Testis (tissue), 3 donors: ENCODE data around the gene PCDHB11. TPM values are rescaled to one million over a fixed set of nuclear protein-coding genes. Genes with fewer than 3 reads are reported as not detected.
A peak's percentile ranks its signal among the peaks of the same experiment; 100 is the strongest.
"Not testable (repeated sequence)": the region's sequence is repeated elsewhere in the genome, so short reads cannot be mapped to it uniquely, and the experiment has no call there.

Experiments used
- DNase-seq: peaks from one replicate; pipeline ENCODE4 v3.0.0-alpha.2; 2019
- H3K27ac ChIP-seq, 2 donors: fragments of 200-600 bp; sonication (generic); one replicate each; pipeline ENCODE4 v1.5.1; 2019
- H3K27me3 ChIP-seq: fragments of 200-600 bp; sonication (generic); one replicate; pipeline ENCODE4 v1.5.1; 2019
- H3K36me3 ChIP-seq: fragments of 200-600 bp; sonication (generic); one replicate; pipeline ENCODE4 v1.5.1; 2017; ENCODE audit warnings: low read depth; ENCODE audit errors: missing control alignments
- H3K4me1 ChIP-seq: fragments of 200-600 bp; sonication (generic); one replicate; pipeline ENCODE4 v1.5.1; 2019
- H3K4me3 ChIP-seq, 2 donors: fragments of 200-600 bp; sonication (generic); one replicate each; pipeline ENCODE4 v1.5.1; 2017 to 2019
- H3K9me3 ChIP-seq: fragments of 200-600 bp; sonication (generic); one replicate; pipeline ENCODE4 v1.5.1; 2017
- POLR2A ChIP-seq: fragments of 450-650 bp; IDR thresholded peaks from one replicate; pipeline ENCODE4 v1.6.1; 2017; ENCODE audit warnings: antibody characterized with exemption, mild to moderate bottlenecking, moderate library complexity
- WGBS, 2 donors: methylation state at CpG; one replicate each; pipeline ENCODE4 v1.1.5; 2018; 5-methylcytosine and 5-hydroxymethylcytosine counted together
- intact Hi-C: fragments of 100-400 bp; cut with DNase I; formaldehyde crosslinking; loops from one replicate; pipeline ENCODE4 v1.15.1; 2023; ENCODE audit warnings: low total_unique reads
- polyA plus RNA-seq: library from polyadenylated mRNA; stranded (reverse); fragments of 350-450 nt; fragmentation: Illumina TruSeq; extraction: RNeasy Lipid Tissue Mini Kit (QIAGEN cat#74804); gene quantifications from one replicate; pipeline ENCODE4 v1.2.3, GENCODE V29; 2014; ENCODE audit warnings: low read depth, low replicate concordance; ENCODE audit not compliant: insufficient read depth
- total RNA-seq, 2 donors: library from RNA; depleted of rRNA; stranded (reverse); fragments of >200 nt; gene quantifications; one replicate each; pipeline ENCODE4 v1.2.3, GENCODE V29; 2016
- TF ChIP-seq, protein P1 (sequence below), 3 experiments: fragments of 450-650 bp in 2 of 3; fragments of 200-600 bp in 1 of 3; sonication (generic) in 1 of 3; IDR thresholded peaks; one replicate each; pipeline ENCODE4 v1.5.1; 2016 to 2019; ENCODE audit warnings: antibody characterized with exemption in 3 of 3, mild to moderate bottlenecking in 2 of 3, moderate library complexity in 1 of 3

The PCDHB11 gene
- total and polyA plus RNA-seq, 3 donors from 2014 or later: 0.63 to 4.2 (median 4.0) TPM

DNA sequence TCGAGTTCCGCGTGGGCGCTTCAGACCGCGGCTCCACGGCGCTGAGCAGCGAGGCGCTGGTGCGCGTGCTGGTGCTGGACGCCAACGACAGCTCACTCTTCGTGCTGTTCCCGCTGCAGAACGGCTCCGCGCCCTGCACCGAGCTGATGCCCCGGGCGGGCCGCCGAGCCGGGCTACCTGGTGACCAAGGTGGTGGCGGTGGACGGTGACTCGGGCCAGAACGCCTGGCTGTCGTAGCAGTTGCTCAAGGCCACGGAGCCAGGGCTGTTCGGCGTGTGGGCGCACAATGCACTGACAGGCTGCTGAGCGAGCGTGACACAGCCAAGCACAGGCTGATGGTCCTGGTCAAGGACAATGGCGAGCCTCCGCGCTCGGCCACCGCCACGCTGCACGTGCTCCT, 42.1 kb downstream of the PCDHB11 start:
- H3K9me3 ChIP-seq: no peaks in the 10 kb centered on the region
- no peaks in the 10 kb centered on the region for H3K4me1 ChIP-seq
- no peaks in the 10 kb centered on the region for H3K36me3 ChIP-seq
- H3K27ac ChIP-seq: no peak overlapping the region
- WGBS, 2 donors: 4 to 19% methylated on average over 5 to 33 of the region's 43 CpGs
- DNase-seq: no peak
- H3K27me3 ChIP-seq: no peaks in the 10 kb centered on the region
- TF ChIP-seq, protein P1, sequence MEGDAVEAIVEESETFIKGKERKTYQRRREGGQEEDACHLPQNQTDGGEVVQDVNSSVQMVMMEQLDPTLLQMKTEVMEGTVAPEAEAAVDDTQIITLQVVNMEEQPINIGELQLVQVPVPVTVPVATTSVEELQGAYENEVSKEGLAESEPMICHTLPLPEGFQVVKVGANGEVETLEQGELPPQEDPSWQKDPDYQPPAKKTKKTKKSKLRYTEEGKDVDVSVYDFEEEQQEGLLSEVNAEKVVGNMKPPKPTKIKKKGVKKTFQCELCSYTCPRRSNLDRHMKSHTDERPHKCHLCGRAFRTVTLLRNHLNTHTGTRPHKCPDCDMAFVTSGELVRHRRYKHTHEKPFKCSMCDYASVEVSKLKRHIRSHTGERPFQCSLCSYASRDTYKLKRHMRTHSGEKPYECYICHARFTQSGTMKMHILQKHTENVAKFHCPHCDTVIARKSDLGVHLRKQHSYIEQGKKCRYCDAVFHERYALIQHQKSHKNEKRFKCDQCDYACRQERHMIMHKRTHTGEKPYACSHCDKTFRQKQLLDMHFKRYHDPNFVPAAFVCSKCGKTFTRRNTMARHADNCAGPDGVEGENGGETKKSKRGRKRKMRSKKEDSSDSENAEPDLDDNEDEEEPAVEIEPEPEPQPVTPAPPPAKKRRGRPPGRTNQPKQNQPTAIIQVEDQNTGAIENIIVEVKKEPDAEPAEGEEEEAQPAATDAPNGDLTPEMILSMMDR (IDR thresholded peaks at IDR 0.05): no peak
- no peak for TF ChIP-seq POLR2A
- H3K4me3 ChIP-seq: peak overlapping the region in 1 of 2 donors; percentile 25
- intact Hi-C loops: no loop called here

DNA sequence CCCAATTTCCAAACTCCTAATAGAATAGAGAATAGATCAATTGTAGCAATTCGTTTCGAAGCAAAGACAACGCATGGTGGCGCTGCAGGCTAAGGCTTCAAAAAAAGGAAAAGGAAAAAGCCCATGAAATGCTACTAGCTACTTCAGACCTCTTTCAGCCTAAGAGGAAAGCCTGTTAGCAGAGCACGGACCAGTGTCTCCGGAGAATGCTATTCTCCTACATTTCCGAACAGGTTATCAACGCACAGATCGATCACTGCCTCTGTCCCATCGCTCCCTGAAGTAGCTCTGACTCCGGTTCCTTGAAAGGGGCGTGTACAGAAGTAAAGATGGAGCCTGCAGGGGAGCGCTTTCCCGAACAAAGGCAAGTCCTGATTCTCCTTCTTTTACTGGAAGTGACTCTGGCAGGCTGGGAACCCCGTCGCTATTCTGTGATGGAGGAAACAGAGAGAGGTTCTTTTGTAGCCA, 45.9 kb downstream of the PCDHB11 start, which contains the start of gene PCDHB15:
Gene PCDHB15 (plus strand): TSS at position 146 of the 468 bp plus-strand sequence. CDS start 184 bp downstream, at position 330.
- Histone ChIP-seq H3K27me3 (no peaks in the 10 kb centered on the region), H3K27ac (peak within 1 kb of the TSS; percentile 47 to 51), H3K36me3 (no peaks in the 10 kb centered on the region), H3K9me3 (no peaks in the 10 kb centered on the region), H3K4me3 (peak within 1 kb of the TSS in 1 of 2 donors; percentile 38), H3K4me1 (no peaks in the 10 kb centered on the region)
- peak; percentile 85 for DNase-seq
- TF ChIP-seq, protein P1 (IDR thresholded peaks at IDR 0.05): peak; percentile 45 to 67 (median 57)
- no peak for TF ChIP-seq POLR2A
- 4 to 5% methylated on average over 15 to 16 of the region's 16 CpGs for WGBS, 2 donors
- intact Hi-C loops: no loop called here

DNA sequence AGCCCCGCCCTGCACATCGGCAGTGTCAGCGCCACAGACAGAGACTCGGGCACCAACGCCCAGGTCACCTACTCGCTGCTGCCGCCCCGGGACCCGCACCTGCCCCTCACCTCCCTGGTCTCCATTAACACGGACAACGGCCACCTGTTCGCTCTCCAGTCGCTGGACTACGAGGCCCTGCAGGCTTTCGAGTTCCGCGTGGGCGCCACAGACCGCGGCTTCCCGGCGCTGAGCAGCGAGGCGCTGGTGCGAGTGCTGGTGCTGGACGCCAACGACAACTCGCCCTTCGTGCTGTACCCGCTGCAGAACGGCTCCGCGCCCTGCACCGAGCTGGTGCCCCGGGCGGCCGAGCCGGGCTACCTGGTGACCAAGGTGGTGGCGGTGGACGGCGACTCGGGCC, 47.5 kb downstream of the PCDHB11 start:
- DNase-seq, intact Hi-C loops, H3K9me3 ChIP-seq, H3K27ac ChIP-seq, H3K36me3 ChIP-seq, H3K4me1 ChIP-seq, H3K27me3 ChIP-seq: not testable (repeated sequence)
- H3K4me3 ChIP-seq: peak overlapping the region in 1 of 2 donors; percentile 1
- 34 to 40% methylated on average over 1 to 25 of the region's 42 CpGs for WGBS, 2 donors

DNA sequence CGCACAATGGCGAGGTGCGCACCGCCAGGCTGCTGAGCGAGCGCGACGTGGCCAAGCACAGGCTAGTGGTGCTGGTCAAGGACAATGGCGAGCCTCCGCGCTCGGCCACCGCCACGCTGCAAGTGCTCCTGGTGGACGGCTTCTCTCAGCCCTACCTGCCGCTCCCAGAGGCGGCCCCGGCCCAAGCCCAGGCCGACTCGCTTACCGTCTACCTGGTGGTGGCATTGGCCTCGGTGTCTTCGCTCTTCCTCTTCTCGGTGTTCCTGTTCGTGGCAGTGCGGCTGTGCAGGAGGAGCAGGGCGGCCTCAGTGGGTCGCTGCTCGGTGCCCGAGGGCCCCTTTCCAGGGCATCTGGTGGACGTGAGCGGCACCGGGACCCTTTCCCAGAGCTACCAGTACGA, 48.0 kb downstream of the PCDHB11 start:
- H3K27me3 ChIP-seq, DNase-seq, H3K4me1 ChIP-seq, H3K36me3 ChIP-seq, intact Hi-C loops, H3K27ac ChIP-seq, H3K9me3 ChIP-seq: not testable (repeated sequence)
- WGBS, 2 donors: 25 to 35% methylated on average over 11 to 26 of the region's 34 CpGs
- H3K4me3 ChIP-seq: peak overlapping the region in 1 of 2 donors; percentile 1

DNA sequence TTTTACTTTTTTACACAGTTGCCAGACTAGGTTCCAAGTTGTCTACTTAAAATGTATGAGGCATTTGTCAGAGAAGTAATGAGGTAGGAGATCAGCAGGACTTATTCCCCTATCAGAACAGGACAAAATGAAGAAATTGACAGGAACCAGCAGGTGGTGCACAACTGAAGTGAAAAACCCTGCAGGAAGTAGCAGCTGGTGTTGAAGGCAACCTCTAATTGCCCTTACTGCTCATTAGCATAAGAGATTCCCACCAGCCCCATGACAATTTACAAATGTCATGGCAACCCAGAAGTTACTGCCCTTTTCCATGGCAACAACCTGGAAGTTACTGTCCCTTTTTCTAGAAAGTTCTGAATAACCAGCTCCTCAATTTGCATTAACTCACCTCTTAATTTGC, 51.1 kb downstream of the PCDHB11 start:
- Histone ChIP-seq H3K4me1 (no peaks in the 10 kb centered on the region), H3K9me3 (no peaks in the 10 kb centered on the region), H3K27ac (no peak overlapping the region), H3K27me3 (no peaks in the 10 kb centered on the region), H3K36me3 (no peaks in the 10 kb centered on the region), H3K4me3 (no peak overlapping the region)
- no peak for DNase-seq
- TF ChIP-seq, protein P1 (IDR thresholded peaks at IDR 0.05): no peak
- TF ChIP-seq POLR2A: no peak
- intact Hi-C loops: no loop called here

Other genes starting within 250 kb of the PCDHB11 start
Only the 30 nearest of the 37 such genes appear.
- gene PCDHB1, start 148.3 kb upstream of the PCDHB11 start, total RNA-seq: under 1 TPM; 0.12 to 0.16 TPM
- gene PCDHB1, start 148.3 kb upstream of the PCDHB11 start, polyA plus RNA-seq: 0.07 TPM
- gene PCDHB2, start 105.0 kb upstream of the PCDHB11 start, total RNA-seq: 10 to 100 TPM; 10.2 to 12.1 TPM
- 6.6 TPM for gene PCDHB2, start 105.0 kb upstream of the PCDHB11 start, polyA plus RNA-seq
- 1 to 10 TPM; 3.1 to 6.5 TPM for gene PCDHB3, start 99.2 kb upstream of the PCDHB11 start, total RNA-seq
- gene PCDHB3, start 99.2 kb upstream of the PCDHB11 start, polyA plus RNA-seq: 1.6 TPM
- gene PCDHB4, start 77.8 kb upstream of the PCDHB11 start, total RNA-seq: 1 to 10 TPM; 2.4 to 4.0 TPM
- gene PCDHB4, start 77.8 kb upstream of the PCDHB11 start, polyA plus RNA-seq: 1.2 TPM
- 10 to 100 TPM; 10.5 to 11.7 TPM for gene PCDHB5, start 64.4 kb upstream of the PCDHB11 start, total RNA-seq
- gene PCDHB5, start 64.4 kb upstream of the PCDHB11 start, polyA plus RNA-seq: 5.5 TPM
- gene PCDHB6, start 49.6 kb upstream of the PCDHB11 start, total RNA-seq: 1 to 10 TPM; 3.7 to 4.4 TPM
- 6.2 TPM for gene PCDHB6, start 49.6 kb upstream of the PCDHB11 start, polyA plus RNA-seq
- gene PCDHB7, start 27.0 kb upstream of the PCDHB11 start, total RNA-seq: 1 to 10 TPM; 3.3 to 3.4 TPM
- gene PCDHB7, start 27.0 kb upstream of the PCDHB11 start, polyA plus RNA-seq: 2.6 TPM
- 1 to 10 TPM; 3.8 to 4.3 TPM for gene PCDHB8, start 21.8 kb upstream of the PCDHB11 start, total RNA-seq
- 2.1 TPM for gene PCDHB8, start 21.8 kb upstream of the PCDHB11 start, polyA plus RNA-seq
- gene PCDHB16, start 17.2 kb upstream of the PCDHB11 start, total RNA-seq: 1 to 10 TPM; 2.6 to 3.3 TPM
- gene PCDHB16, start 17.2 kb upstream of the PCDHB11 start, polyA plus RNA-seq: 1.9 TPM
- gene PCDHB9, start 12.5 kb upstream of the PCDHB11 start, total RNA-seq: 1 to 10 TPM; 5.7 to 8.7 TPM
- 4.8 TPM for gene PCDHB9, start 12.5 kb upstream of the PCDHB11 start, polyA plus RNA-seq
- 1 to 10 TPM; 4.0 to 4.9 TPM for gene PCDHB10, start 7.3 kb upstream of the PCDHB11 start, total RNA-seq
- gene PCDHB10, start 7.3 kb upstream of the PCDHB11 start, polyA plus RNA-seq: 1.5 TPM
- 1 to 10 TPM; 6.1 to 6.5 TPM for gene PCDHB12, start 9.1 kb downstream of the PCDHB11 start, total RNA-seq
- gene PCDHB12, start 9.1 kb downstream of the PCDHB11 start, polyA plus RNA-seq: 1.4 TPM
- gene PCDHB13, start 14.3 kb downstream of the PCDHB11 start, total RNA-seq: 1 to 10 TPM; 8.6 to 9.3 TPM
- 2.6 TPM for gene PCDHB13, start 14.3 kb downstream of the PCDHB11 start, polyA plus RNA-seq
- gene PCDHB14, start 23.7 kb downstream of the PCDHB11 start, total RNA-seq: 1 to 10 TPM; 7.9 to 8.0 TPM
- gene PCDHB14, start 23.7 kb downstream of the PCDHB11 start, polyA plus RNA-seq: 2.7 TPM
- 10 to 100 TPM; 22.1 to 27.6 TPM for gene PCDHB15, start 45.8 kb downstream of the PCDHB11 start, total RNA-seq
- gene PCDHB15, start 45.8 kb downstream of the PCDHB11 start, polyA plus RNA-seq: 10.3 TPM
- gene SLC25A2, start 104.4 kb downstream of the PCDHB11 start, total RNA-seq: 1 to 10 TPM; 4.0 to 4.4 TPM
- gene SLC25A2, start 104.4 kb downstream of the PCDHB11 start, polyA plus RNA-seq: 15.9 TPM
- 100 to 1,000 TPM; 112 to 131 TPM for gene TAF7, start 121.2 kb downstream of the PCDHB11 start, total RNA-seq
- 137 TPM for gene TAF7, start 121.2 kb downstream of the PCDHB11 start, polyA plus RNA-seq
- gene PCDHGA1, start 130.9 kb downstream of the PCDHB11 start, total RNA-seq: 10 to 100 TPM in 1 of 2 donors, 1 to 10 TPM in 1; 8.7 to 13.1 TPM
- gene PCDHGA1, start 130.9 kb downstream of the PCDHB11 start, polyA plus RNA-seq: 1.6 TPM
- 10 to 100 TPM; 19.4 to 31.0 TPM for gene PCDHGA2, start 139.1 kb downstream of the PCDHB11 start, total RNA-seq
- gene PCDHGA2, start 139.1 kb downstream of the PCDHB11 start, polyA plus RNA-seq: 5.6 TPM
- gene PCDHGA3, start 144.2 kb downstream of the PCDHB11 start, total RNA-seq: 10 to 100 TPM; 19.3 to 31.8 TPM
- 4.4 TPM for gene PCDHGA3, start 144.2 kb downstream of the PCDHB11 start, polyA plus RNA-seq
- 10 to 100 TPM; 12.5 to 16.4 TPM for gene PCDHGB1, start 150.5 kb downstream of the PCDHB11 start, total RNA-seq
- 0.92 TPM for gene PCDHGB1, start 150.5 kb downstream of the PCDHB11 start, polyA plus RNA-seq
- gene PCDHGA4, start 155.4 kb downstream of the PCDHB11 start, total RNA-seq: 10 to 100 TPM; 14.2 to 21.0 TPM
- gene PCDHGA4, start 155.4 kb downstream of the PCDHB11 start, polyA plus RNA-seq: 1.9 TPM
- 10 to 100 TPM; 16.6 to 20.4 TPM for gene PCDHGB2, start 160.4 kb downstream of the PCDHB11 start, total RNA-seq
- gene PCDHGB2, start 160.4 kb downstream of the PCDHB11 start, polyA plus RNA-seq: 1.5 TPM
- gene PCDHGA5, start 164.5 kb downstream of the PCDHB11 start, total RNA-seq: 10 to 100 TPM in 1 of 2 donors, 1 to 10 TPM in 1; 9.4 to 12.2 TPM
- 1.5 TPM for gene PCDHGA5, start 164.5 kb downstream of the PCDHB11 start, polyA plus RNA-seq
- gene PCDHGB3, start 170.6 kb downstream of the PCDHB11 start, total RNA-seq: 10 to 100 TPM; 11.3 to 17.1 TPM
- gene PCDHGB3, start 170.6 kb downstream of the PCDHB11 start, polyA plus RNA-seq: 0.74 TPM
- gene PCDHGA6, start 174.3 kb downstream of the PCDHB11 start, total RNA-seq: 10 to 100 TPM in 1 of 2 donors, 1 to 10 TPM in 1; 9.7 to 13.4 TPM
- 1.8 TPM for gene PCDHGA6, start 174.3 kb downstream of the PCDHB11 start, polyA plus RNA-seq
- gene PCDHGA7, start 183.1 kb downstream of the PCDHB11 start, total RNA-seq: 10 to 100 TPM; 11.1 to 12.7 TPM
- gene PCDHGA7, start 183.1 kb downstream of the PCDHB11 start, polyA plus RNA-seq: 1.6 TPM
- 10 to 100 TPM; 11.3 to 13.3 TPM for gene PCDHGB4, start 188.1 kb downstream of the PCDHB11 start, total RNA-seq
- gene PCDHGB4, start 188.1 kb downstream of the PCDHB11 start, polyA plus RNA-seq: 1.0 TPM
- 1 to 10 TPM; 8.2 TPM for gene PCDHGA8, start 193.0 kb downstream of the PCDHB11 start, total RNA-seq
- gene PCDHGA8, start 193.0 kb downstream of the PCDHB11 start, polyA plus RNA-seq: 0.15 TPM
- 10 to 100 TPM; 28.3 to 36.4 TPM for gene PCDHGB5, start 198.3 kb downstream of the PCDHB11 start, total RNA-seq
- 4.5 TPM for gene PCDHGB5, start 198.3 kb downstream of the PCDHB11 start, polyA plus RNA-seq